GM23248 (cell line): ENCODE results near the gene MYOM3. TPM values are rescaled to one million over a fixed set of nuclear protein-coding genes. Genes with fewer than 3 reads are reported as not detected.

Source experiments
- DNase-seq: peaks from one replicate; pipeline ENCODE4 v3.0.0-alpha.2; 2015
- H2AFZ ChIP-seq: fragments of 200-600 bp; sonication (generic); 2 replicates; pipeline ENCODE4 v1.6.1; 2016; ENCODE audit warnings: antibody characterized with exemption
- H3F3A ChIP-seq: fragments of 200-600 bp; sonication (generic); 2 replicates; pipeline ENCODE4 v1.6.1; 2016; ENCODE audit warnings: mild to moderate bottlenecking, antibody characterized with exemption, mixed run types; ENCODE audit not compliant: insufficient read depth
- H3K27ac ChIP-seq: fragments of 200-600 bp; sonication (generic); 2 replicates; pipeline ENCODE4 v1.5.1; 2016; ENCODE audit warnings: mild to moderate bottlenecking
- H3K27me3 ChIP-seq: fragments of 200-600 bp; sonication (generic); replicated peaks from 2 replicates; pipeline ENCODE4 v1.6.1; 2016; ENCODE audit warnings: mild to moderate bottlenecking; ENCODE audit not compliant: insufficient read depth
- H3K36me3 ChIP-seq: fragments of 200-600 bp; sonication (generic); 2 replicates; pipeline ENCODE4 v1.6.1; 2016; ENCODE audit warnings: low read depth, mild to moderate bottlenecking
- H3K4me1 ChIP-seq: fragments of 200-600 bp; sonication (generic); 2 replicates; pipeline ENCODE4 v1.6.1; 2016; ENCODE audit warnings: mild to moderate bottlenecking; ENCODE audit not compliant: insufficient read depth
- H3K4me2 ChIP-seq: fragments of 200-600 bp; sonication (generic); one replicate; pipeline ENCODE4 v1.6.1; 2016; ENCODE audit warnings: mild to moderate bottlenecking; ENCODE audit not compliant: unreplicated experiment
- H3K4me3 ChIP-seq: fragments of 200-600 bp; sonication (generic); 2 replicates; pipeline ENCODE4 v1.5.1; 2016; ENCODE audit warnings: mild to moderate bottlenecking
- H3K79me2 ChIP-seq: fragments of 200-600 bp; sonication (generic); 2 replicates; pipeline ENCODE4 v1.6.1; 2016; ENCODE audit warnings: mild to moderate bottlenecking; ENCODE audit not compliant: insufficient read depth
- H3K9ac ChIP-seq: fragments of 200-600 bp; sonication (generic); 2 replicates; pipeline ENCODE4 v1.6.1; 2016; ENCODE audit warnings: mild to moderate bottlenecking
- H3K9me2 ChIP-seq: fragments of 200-600 bp; sonication (generic); 2 replicates; pipeline ENCODE4 v1.6.1; 2016; ENCODE audit warnings: mixed run types, mild to moderate bottlenecking, moderate library complexity; ENCODE audit not compliant: insufficient read depth
- H3K9me3 ChIP-seq: fragments of 200-600 bp; sonication (generic); one replicate; pipeline ENCODE4 v1.6.1; 2017; ENCODE audit warnings: low read depth
- H4K20me1 ChIP-seq: fragments of 200-600 bp; sonication (generic); 2 replicates; pipeline ENCODE4 v1.6.0; 2016; ENCODE audit not compliant: insufficient read depth
- EZH2 ChIP-seq: fragments of 200-600 bp; sonication (generic); IDR thresholded peaks from 2 replicates; pipeline ENCODE4 v1.6.1; 2018; ENCODE audit warnings: antibody characterized with exemption, mild to moderate bottlenecking; ENCODE audit not compliant: insufficient read depth, poor library complexity, severe bottlenecking
- EZH2phosphoT487 ChIP-seq: fragments of 200-600 bp; sonication (generic); IDR thresholded peaks from 2 replicates; pipeline ENCODE4 v1.6.1; 2018; ENCODE audit warnings: antibody characterized with exemption, moderate library complexity, mild to moderate bottlenecking, low read depth; ENCODE audit not compliant: insufficient read depth
- WGBS, 2 experiments: methylation state at CpG; one replicate each; pipeline ENCODE4 v1.1.6; 2015 to 2017; ENCODE audit warnings: low lambda C conversion rate in 2 of 2, low coverage in 1 of 2; ENCODE audit errors: missing lambda C conversion rate in 2 of 2; 5-methylcytosine and 5-hydroxymethylcytosine counted together
- in situ Hi-C: fragments of 300-500 bp; cut with MboI; formaldehyde crosslinking; loops from 2 replicates; pipeline ENCODE4 v1.15.0; 2020
- polyA plus RNA-seq: library from polyadenylated mRNA; unstranded; fragments of >200 nt; fragmentation: Nextera tagmentation; extraction: Ambion mirVana; gene quantifications from 2 replicates; pipeline ENCODE4 v1.2.1, GENCODE V29; 2016
- total RNA-seq: library from RNA; depleted of rRNA; stranded (reverse); fragments of >200 nt; shearing (Covaris generic); gene quantifications from 2 replicates; pipeline ENCODE4 v1.2.3, GENCODE V29; 2014

MYOM3 gene
- total and polyA plus RNA-seq, 2 experiments from 2014 or later, result 1.2 to 1.4 TPM

GRCh38 chr1:24089027-24089742 is 22.8 kb downstream of the MYOM3 start:
- Histone ChIP-seq H3K4me1 (peaks cover 5% of the 10 kb centered on the region; the same call in 1 of the 2 replicates), H3K4me2 (no peak overlapping the region), H3K9me3 (no peaks in the 10 kb centered on the region), H3K79me2 (no peaks in the 10 kb centered on the region), H4K20me1 (no peaks in the 10 kb centered on the region), H3K9ac (no peak overlapping the region), H3K36me3 (no peaks in the 10 kb centered on the region), H3K27me3 (no peaks in the 10 kb centered on the region), H2AFZ (no peak overlapping the region), H3F3A (no peaks in the 10 kb centered on the region), H3K4me3 (no peak overlapping the region), H3K27ac (no peak overlapping the region), H3K9me2 (no peaks in the 10 kb centered on the region)
- 76 to 80% methylated on average over 13 to 14 of the region's 14 CpGs for WGBS, 2 experiments
- no peak for DNase-seq
- no peak for TF ChIP-seq EZH2
- no peak for TF ChIP-seq EZH2phosphoT487
- in situ Hi-C loops, result no loop called here

GRCh38 chr1:24086466-24086865 is 25.5 kb downstream of the MYOM3 start:
- no peaks in the 10 kb centered on the region for H3F3A ChIP-seq
- no peaks in the 10 kb centered on the region for H3K9me3 ChIP-seq
- no peaks in the 10 kb centered on the region for H3K27me3 ChIP-seq
- H2AFZ ChIP-seq, result no peak overlapping the region
- H3K79me2 ChIP-seq, result no peaks in the 10 kb centered on the region
- no peak overlapping the region for H3K27ac ChIP-seq
- H3K4me2 ChIP-seq, result no peak overlapping the region
- H4K20me1 ChIP-seq, result no peaks in the 10 kb centered on the region
- no peak overlapping the region for H3K9ac ChIP-seq
- no peaks in the 10 kb centered on the region for H3K36me3 ChIP-seq
- in situ Hi-C loops, result no loop called here
- no peaks in the 10 kb centered on the region for H3K9me2 ChIP-seq
- H3K4me3 ChIP-seq, result no peak overlapping the region
- no peak for DNase-seq
- WGBS, 2 experiments, result 95 to 97% methylated on average over 16 of the region's 16 CpGs
- H3K4me1 ChIP-seq, result peaks cover 5% of the 10 kb centered on the region; the same call in 1 of the 2 replicates
- TF ChIP-seq EZH2phosphoT487 (no peak), EZH2 (no peak)

GRCh38 chr1:24085546-24085945 is 26.4 kb downstream of the MYOM3 start:
- H3K79me2 ChIP-seq, result no peaks in the 10 kb centered on the region
- H3K36me3 ChIP-seq, result no peaks in the 10 kb centered on the region
- in situ Hi-C loops, result no loop called here
- no peaks in the 10 kb centered on the region for H3K27me3 ChIP-seq
- H3K4me1 ChIP-seq, result peaks cover 5% of the 10 kb centered on the region; the same call in 1 of the 2 replicates
- 69 to 78% methylated on average over 3 of the region's 3 CpGs for WGBS, 2 experiments
- TF ChIP-seq EZH2phosphoT487 (no peak), EZH2 (no peak)
- H3K9me2 ChIP-seq, result no peaks in the 10 kb centered on the region
- H4K20me1 ChIP-seq, result no peaks in the 10 kb centered on the region
- H3K9me3 ChIP-seq, result no peaks in the 10 kb centered on the region
- H3K27ac ChIP-seq, result no peak overlapping the region
- H3K4me2 ChIP-seq, result no peak overlapping the region
- DNase-seq, result peak; percentile 83
- H3F3A ChIP-seq, result no peaks in the 10 kb centered on the region
- no peak overlapping the region for H2AFZ ChIP-seq
- H3K9ac ChIP-seq, result no peak overlapping the region
- H3K4me3 ChIP-seq, result no peak overlapping the region

DNA sequence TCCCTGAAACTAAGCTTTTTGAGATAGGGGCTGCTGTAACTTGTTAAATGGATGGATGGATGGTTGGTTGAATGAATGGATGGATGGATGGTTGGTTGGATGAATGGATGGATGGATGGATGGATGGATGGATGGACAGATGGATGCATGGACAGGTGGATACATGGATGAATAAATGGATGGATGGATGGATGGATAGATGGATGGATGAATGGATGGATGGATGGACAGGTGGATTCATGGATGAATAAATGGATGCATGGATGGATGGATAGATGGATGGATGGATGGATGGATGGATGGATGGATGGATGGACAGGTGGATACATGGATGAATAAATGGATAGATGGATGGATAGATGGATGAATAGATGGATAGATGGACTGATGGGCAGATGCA is 26.9 kb downstream of the MYOM3 start:
- Histone ChIP-seq H3K9me2 (no peaks in the 10 kb centered on the region), H3K4me3 (no peak overlapping the region), H3K4me2 (no peak overlapping the region), H3K27ac (no peak overlapping the region), H2AFZ (no peak overlapping the region), H3F3A (no peaks in the 10 kb centered on the region), H3K36me3 (no peaks in the 10 kb centered on the region), H3K9me3 (no peaks in the 10 kb centered on the region), H3K4me1 (peaks cover 5% of the 10 kb centered on the region; the same call in 1 of the 2 replicates), H4K20me1 (no peaks in the 10 kb centered on the region), H3K79me2 (no peaks in the 10 kb centered on the region), H3K27me3 (no peaks in the 10 kb centered on the region), H3K9ac (no peak overlapping the region)
- in situ Hi-C loops, result no loop called here
- TF ChIP-seq EZH2phosphoT487 (no peak), EZH2 (no peak)
- no peak for DNase-seq
